H1 (cell line): Measurements from ENCODE around the gene FHAD1. TPM values are rescaled to one million over a fixed set of nuclear protein-coding genes. Genes with fewer than 3 reads are reported as not detected.

Experiments
- CTCF ChIA-PET: fragments of 300-600 bp; sonication (Branson Sonifier 250); formaldehyde crosslinking; loops from one replicate; lab custom pipeline; 2021; ENCODE audit not compliant: partially characterized antibody; lab: Charles Lee
- POLR2A ChIA-PET: fragments of 300-600 bp; sonication (Branson Sonifier 250); formaldehyde crosslinking; loops from one replicate; lab custom pipeline; 2021; ENCODE audit warnings: inconsistent platforms; ENCODE audit not compliant: partially characterized antibody; lab: Charles Lee
- DNase-seq, 2 experiments: peaks; one replicate each; pipeline versions ENCODE4 v3.0.0 to v3.0.0-alpha.2; 2010 to 2022; ENCODE audit warnings: low spot score in 2 of 2, low read depth in 1 of 2, mixed read lengths in 1 of 2
- FAIRE-seq: peaks from 2 replicates; lab custom pipeline; 2011; peaks lifted over from hg19 to GRCh38; lab: Jason Lieb, UNC
- H2AFZ ChIP-seq: 2 replicates; pipeline ENCODE4 v1.8.1; 2012; ENCODE audit warnings: low read length, inconsistent platforms
- H2AK5ac ChIP-seq: 2 replicates; pipeline ENCODE4 v1.6.1; 2013; ENCODE audit warnings: low read depth, low read length
- H2BK120ac ChIP-seq: replicated peaks from 2 replicates; pipeline ENCODE3; 2013; ENCODE audit warnings: low read depth, low read length, inconsistent platforms
- H2BK12ac ChIP-seq: 2 replicates; pipeline ENCODE4 v1.6.1; 2013; ENCODE audit warnings: low read depth, low read length
- H2BK15ac ChIP-seq: 2 replicates; pipeline ENCODE4 v1.6.1; 2013; ENCODE audit warnings: low read length
- H2BK20ac ChIP-seq: 2 replicates; pipeline ENCODE4 v1.6.1; 2013; ENCODE audit warnings: low read length
- H2BK5ac ChIP-seq: 2 replicates; pipeline ENCODE4 v1.6.1; 2013; ENCODE audit warnings: low read depth, low read length
- H3K14ac ChIP-seq: 2 replicates; pipeline ENCODE4 v1.6.1; 2013; ENCODE audit warnings: inconsistent platforms; ENCODE audit not compliant: insufficient read length
- H3K18ac ChIP-seq: 2 replicates; pipeline ENCODE4 v1.6.1; 2013; ENCODE audit warnings: low read length; ENCODE audit errors: extremely low read depth
- H3K23ac ChIP-seq: 2 replicates; pipeline ENCODE4 v1.6.1; 2013; ENCODE audit warnings: inconsistent platforms; ENCODE audit not compliant: insufficient read length
- H3K23me2 ChIP-seq: 2 replicates; pipeline ENCODE4 v1.6.1; 2013; ENCODE audit warnings: low read depth, low read length
- H3K27ac ChIP-seq: 2 replicates; pipeline ENCODE4 v1.6.1; 2011; ENCODE audit warnings: low read depth, low read length, inconsistent platforms
- H3K27me3 ChIP-seq, 4 experiments: replicated peaks in 1 of 4; 1 replicate in 1 of 4; 2 replicates in 3 of 4; pipeline versions ENCODE4 v1.6.1 to v1.8.1; 2011 to 2013; ENCODE audit warnings: low read length in 3 of 4, mild to moderate bottlenecking in 3 of 4, inconsistent platforms in 2 of 4, mixed read lengths in 2 of 4, moderate library complexity in 1 of 4; ENCODE audit not compliant: control insufficient read depth in 3 of 4, insufficient read depth in 3 of 4; ENCODE audit errors: extremely low read depth in 1 of 4
- H3K36me3 ChIP-seq, 4 experiments: 2 replicates each; pipeline versions ENCODE4 v1.6.1 to v1.8.1; 2011 to 2013; ENCODE audit warnings: mild to moderate bottlenecking in 4 of 4, low read length in 3 of 4, moderate library complexity in 2 of 4, control low read depth in 1 of 4, inconsistent platforms in 1 of 4; ENCODE audit not compliant: insufficient read depth in 4 of 4, control insufficient read depth in 2 of 4
- H3K4ac ChIP-seq: replicated peaks from 2 replicates; pipeline ENCODE3; 2013; ENCODE audit warnings: low read length, low read depth, mixed read lengths, inconsistent platforms; ENCODE audit not compliant: insufficient read length
- H3K4me1 ChIP-seq, 4 experiments: replicated peaks in 1 of 4; 1 replicate in 1 of 4; 2 replicates in 3 of 4; pipeline versions ENCODE4 v1.6.1 to v1.8.1; 2011 to 2013; ENCODE audit warnings: low read length in 3 of 4, inconsistent platforms in 2 of 4, mixed read lengths in 1 of 4; ENCODE audit not compliant: insufficient read depth in 4 of 4, control insufficient read depth in 3 of 4
- H3K4me2 ChIP-seq, 2 experiments: 2 replicates each; pipeline versions ENCODE4 v1.6.1 to v1.8.1; 2011 to 2013; ENCODE audit warnings: low read depth in 2 of 2, low read length in 2 of 2, control low read depth in 1 of 2, inconsistent platforms in 1 of 2, mild to moderate bottlenecking in 1 of 2; ENCODE audit not compliant: insufficient read depth in 1 of 2
- H3K4me3 ChIP-seq, 4 experiments: fragments of 200-600, 300-600 bp in 1 of 4; sonication (generic), shearing (Covaris generic), sonication (Bioruptor Twin) in 1 of 4; 2 replicates each; pipeline versions ENCODE4 v1.5.1 to v1.8.1; 2011 to 2016; ENCODE audit warnings: low read length in 4 of 4, low read depth in 3 of 4, control low read depth in 2 of 4, inconsistent platforms in 2 of 4, mild to moderate bottlenecking in 2 of 4, mixed read lengths in 1 of 4, moderate library complexity in 1 of 4; ENCODE audit not compliant: insufficient read depth in 2 of 4; ENCODE audit errors: extremely low read depth in 1 of 4
- H3K56ac ChIP-seq: replicated peaks from 2 replicates; pipeline ENCODE3; 2013; ENCODE audit warnings: low read depth, mild to moderate bottlenecking, mixed read lengths, low read length, inconsistent platforms; ENCODE audit not compliant: insufficient read length
- H3K79me1 ChIP-seq: 2 replicates; pipeline ENCODE4 v1.6.1; 2013; ENCODE audit warnings: low read depth, low read length, control low read depth
- H3K79me2 ChIP-seq, 2 experiments: 2 replicates each; pipeline versions ENCODE4 v1.6.1 to v1.8.1; 2012 to 2013; ENCODE audit warnings: low read length in 2 of 2, mild to moderate bottlenecking in 2 of 2, inconsistent platforms in 1 of 2; ENCODE audit not compliant: insufficient read depth in 2 of 2, control insufficient read depth in 1 of 2
- H3K9ac ChIP-seq, 4 experiments: replicated peaks in 1 of 4; 1 replicate in 1 of 4; 2 replicates in 3 of 4; pipeline versions ENCODE4 v1.6.1 to v1.8.1; 2011 to 2013; ENCODE audit warnings: low read depth in 3 of 4, low read length in 3 of 4, control low read depth in 2 of 4, mild to moderate bottlenecking in 2 of 4, moderate library complexity in 2 of 4, inconsistent platforms in 1 of 4; ENCODE audit errors: extremely low read depth in 1 of 4
- H3K9me3 ChIP-seq, 2 experiments: 2 replicates each; pipeline versions ENCODE4 v1.6.1 to v1.8.1; 2012 to 2013; ENCODE audit warnings: mild to moderate bottlenecking in 2 of 2, moderate library complexity in 2 of 2, control low read depth in 1 of 2, inconsistent platforms in 1 of 2, low read depth in 1 of 2, low read length in 1 of 2, mixed read lengths in 1 of 2; ENCODE audit not compliant: insufficient read depth in 2 of 2
- H4K20me1 ChIP-seq, 2 experiments: replicated peaks in 1 of 2; 2 replicates each; pipeline versions ENCODE3 to v1.8.1; 2011 to 2013; ENCODE audit warnings: inconsistent platforms in 2 of 2, low read length in 2 of 2, mild to moderate bottlenecking in 1 of 2; ENCODE audit not compliant: insufficient read depth in 2 of 2, control insufficient read depth in 1 of 2
- H4K5ac ChIP-seq: 2 replicates; pipeline ENCODE4 v1.6.1; 2013; ENCODE audit warnings: low read length, low read depth, mixed read lengths, inconsistent platforms; ENCODE audit not compliant: insufficient read length
- H4K8ac ChIP-seq: 2 replicates; pipeline ENCODE4 v1.8.0; 2013; ENCODE audit warnings: mild to moderate bottlenecking, moderate library complexity, low read length, inconsistent platforms; ENCODE audit not compliant: insufficient read depth; ENCODE audit errors: extremely low read depth
- H4K91ac ChIP-seq: replicated peaks from 2 replicates; pipeline ENCODE3; 2013; ENCODE audit warnings: low read length, mixed read lengths, inconsistent platforms; ENCODE audit not compliant: insufficient read length
- CEBPB ChIP-seq: IDR thresholded peaks from 2 replicates; pipeline ENCODE4 v1.6.1; 2012; ENCODE audit warnings: low read depth, low read length
- RFX5 ChIP-seq: IDR thresholded peaks from 2 replicates; pipeline ENCODE4 v1.6.1; 2011; ENCODE audit warnings: low read depth, low read length, improper control_type of control experiment, borderline replicate concordance
- WGBS, 2 experiments: shearing (Covaris generic) in 1 of 2; methylation state at CpG; one replicate each; pipeline versions ENCODE4 v1.1.6 to v1.1.7; 2013 to 2015; ENCODE audit warnings: low lambda C conversion rate in 2 of 2, mixed read lengths in 2 of 2, inconsistent platforms in 1 of 2, low coverage in 1 of 2, missing lambda C conversion rate in 1 of 2; ENCODE audit not compliant: insufficient replicate concordance in 2 of 2, insufficient coverage in 1 of 2, insufficient read length in 1 of 2; ENCODE audit errors: extremely low coverage in 1 of 2, missing lambda C conversion rate in 1 of 2; 5-methylcytosine and 5-hydroxymethylcytosine counted together
- polyA plus RNA-seq, 7 experiments: library from polyadenylated mRNA; depleted of rRNA in 3 of 7; stranded (reverse) in 5 of 7; unstranded in 2 of 7; fragments of >200 nt in 5 of 7; fragments of 200-250 nt in 2 of 7; gene quantifications; 1 replicate in 5 of 7; 2 replicates in 1 of 7; 4 replicates in 1 of 7; pipeline versions ENCODE4 v1.2.1 to v1.2.3, GENCODE V29; 2011 to 2013; ENCODE audit warnings: missing spikeins in 2 of 7, mixed read lengths in 2 of 7
- total RNA-seq: library from RNA; stranded (reverse); fragmentation: NEBNext Ultra II Directional; extraction: Animal tissue kit (Norgen Biotek cat#: 25700); gene quantifications from 2 replicates; pipeline ENCODE4 v1.2.1, GENCODE V29; 2021

The FHAD1 gene
- total and polyA plus RNA-seq, 2 of the 8 experiments (the other 6 are each of a cell fraction or from before 2014, with no cell fraction given), result 0.39 to 0.69 TPM

DNA sequence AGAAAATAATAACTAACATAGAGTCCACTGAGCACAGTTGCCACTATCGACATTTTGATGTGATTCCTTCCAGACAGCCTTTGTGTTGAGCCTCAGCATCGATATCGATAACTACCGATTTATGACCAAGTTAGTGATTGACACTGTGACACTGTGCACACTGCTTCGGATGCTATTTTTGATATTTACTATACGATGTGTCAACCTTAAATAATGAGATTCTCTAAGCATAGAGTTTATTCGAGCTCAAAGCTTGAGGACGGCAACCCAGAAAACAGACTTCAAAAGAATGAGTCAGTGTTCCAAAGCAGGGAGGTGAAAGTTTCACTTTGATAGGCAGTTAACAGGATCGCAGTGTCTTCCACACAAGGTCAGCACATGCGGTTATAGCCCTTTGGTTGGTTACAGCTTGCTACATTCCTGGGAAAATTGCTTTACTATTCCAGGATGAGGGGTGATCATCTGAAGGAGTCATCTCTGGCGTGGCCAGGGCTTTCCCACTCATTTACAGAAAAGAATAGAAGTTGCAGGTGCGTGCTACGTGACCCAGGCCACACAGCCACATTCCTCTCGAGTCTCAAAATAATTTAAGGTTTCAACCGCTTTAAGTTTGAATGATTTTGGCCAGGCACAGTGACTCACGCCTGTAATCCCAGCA is 109.1 kb downstream of the FHAD1 start:
- H3K18ac ChIP-seq, result no peak overlapping the region
- H3K79me2 ChIP-seq, result no peaks in the 10 kb centered on the region
- H2BK15ac ChIP-seq, result no peak overlapping the region
- no peak overlapping the region for H3K23ac ChIP-seq
- FAIRE-seq, result no peak
- no peak overlapping the region for H4K91ac ChIP-seq
- no peak overlapping the region for H4K8ac ChIP-seq
- no peaks in the 10 kb centered on the region for H3K36me3 ChIP-seq
- H2BK20ac ChIP-seq, result no peak overlapping the region
- no peak overlapping the region for H4K5ac ChIP-seq
- no peak overlapping the region for H3K4me3 ChIP-seq
- no peak for DNase-seq
- no peak for TF ChIP-seq CEBPB
- TF ChIP-seq RFX5, result no peak
- WGBS, 2 experiments, result 91% methylated on average over 16 of the region's 16 CpGs; no CpG with 5 or more reads in 1 of the 2 experiments
- no peak overlapping the region for H2BK5ac ChIP-seq
- H2AK5ac ChIP-seq, result no peak overlapping the region
- no peaks in the 10 kb centered on the region for H4K20me1 ChIP-seq
- no peaks in the 10 kb centered on the region for H3K9me3 ChIP-seq
- no peak overlapping the region for H3K14ac ChIP-seq
- no peak overlapping the region for H3K4me2 ChIP-seq
- H3K56ac ChIP-seq, result no peak overlapping the region
- ChIA-PET POLR2A (no interaction called here), CTCF (interaction anchor here (0.5 kb wide), 1 partner anchor 744 kb away, joined by 4 read pairs; no protein-coding TSS in a partner anchor)
- no peak overlapping the region for H2BK12ac ChIP-seq
- no peaks in the 10 kb centered on the region for H3K79me1 ChIP-seq
- peaks cover 0 to 3% (median 0%) of the 10 kb centered on the region in 4 experiments; a peak in 1 of 7 replicates for H3K4me1 ChIP-seq
- H3K27ac ChIP-seq, result no peak overlapping the region
- H3K9ac ChIP-seq, result no peak overlapping the region
- peaks cover 0 to 3% (median 0%) of the 10 kb centered on the region in 4 experiments; a peak in 1 of 7 replicates for H3K27me3 ChIP-seq
- no peaks in the 10 kb centered on the region for H3K23me2 ChIP-seq
- no peak overlapping the region for H3K4ac ChIP-seq
- H2BK120ac ChIP-seq, result no peak overlapping the region
- H2AFZ ChIP-seq, result no peak overlapping the region
